Measurements from ENCODE around the gene RNF144A.

- no peak for TF ChIP-seq CTCF (IDR thresholded peaks at IDR 0.05)
- TF ChIP-seq POLR2A (IDR thresholded peaks at IDR 0.05): no peak
- no peak for TF ChIP-seq EP300 (IDR thresholded peaks at IDR 0.05)
Measured at GRCh38 chr2:7061921-7062320, 144.7 kb downstream of the RNF144A start.

Data from tibial nerve (tissue), 4 donors.